ENCODE results near the gene LMAN2L. TPM values are rescaled to one million over a fixed set of nuclear protein-coding genes. Genes with fewer than 3 reads are reported as not detected.

LMAN2L gene
- total RNA-seq, 1 experiment from 2014 or later, result 13.2 TPM

- no peak for DNase-seq (ENCODE audit: extremely low read depth, low read depth)
Observed at GRCh38 chr2:96760986-96761832, 21.3 kb upstream of the LMAN2L start.

DNA sequence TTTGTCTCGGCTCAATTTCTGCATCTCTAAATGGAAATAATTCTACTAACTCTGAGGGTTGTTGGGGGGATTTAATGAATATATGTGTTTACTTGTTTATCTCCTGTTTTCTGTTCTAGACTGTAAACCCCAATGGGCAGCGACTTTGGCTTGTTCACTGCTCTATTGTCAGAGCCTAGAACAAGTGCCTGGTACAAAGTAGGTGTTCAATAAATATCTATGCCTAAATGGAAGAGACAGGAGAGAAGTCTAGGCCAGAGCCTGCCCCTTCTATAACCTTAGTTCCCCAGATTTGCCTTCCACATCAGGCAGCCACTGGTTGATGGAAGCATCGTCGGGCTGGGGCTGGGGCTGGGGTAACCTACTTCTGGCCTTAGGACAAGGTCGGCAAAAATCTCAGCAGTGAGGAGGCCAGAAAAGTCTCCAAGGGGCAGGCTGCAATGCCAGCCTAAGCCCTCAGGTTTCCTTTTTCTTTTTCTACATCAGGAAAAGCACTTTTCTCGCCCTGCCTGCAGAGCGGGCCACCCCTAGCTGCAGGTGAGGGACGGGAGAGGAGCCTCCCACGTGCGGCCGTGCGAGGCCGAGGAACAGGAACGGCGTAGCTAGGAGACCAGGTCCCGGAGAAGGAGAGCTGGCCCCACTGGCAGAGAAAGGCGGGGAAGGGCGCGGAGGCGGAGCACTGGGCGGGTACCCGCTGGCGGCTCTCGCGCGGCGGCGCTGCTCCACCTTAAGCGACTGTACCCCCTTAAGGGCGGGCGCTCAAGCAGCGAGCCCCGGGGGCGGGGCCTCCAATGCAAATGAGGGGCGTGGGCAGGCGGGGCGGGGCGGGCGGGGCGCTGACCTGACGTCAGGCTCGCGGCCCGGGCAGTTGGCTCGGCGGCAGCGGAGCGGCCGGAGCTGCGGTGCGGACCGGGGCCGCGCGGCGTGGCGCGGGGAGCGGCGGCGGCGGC lies 20.4 kb upstream of the LMAN2L start, which contains the start of gene CNNM4:
TSS of gene CNNM4 (plus strand) at position 867 of the 950 bp plus-strand sequence. CDS start 98 bp downstream, outside the sequence.
- DNase-seq (ENCODE audit: extremely low read depth, low read depth), result peak; percentile 93

DNA sequence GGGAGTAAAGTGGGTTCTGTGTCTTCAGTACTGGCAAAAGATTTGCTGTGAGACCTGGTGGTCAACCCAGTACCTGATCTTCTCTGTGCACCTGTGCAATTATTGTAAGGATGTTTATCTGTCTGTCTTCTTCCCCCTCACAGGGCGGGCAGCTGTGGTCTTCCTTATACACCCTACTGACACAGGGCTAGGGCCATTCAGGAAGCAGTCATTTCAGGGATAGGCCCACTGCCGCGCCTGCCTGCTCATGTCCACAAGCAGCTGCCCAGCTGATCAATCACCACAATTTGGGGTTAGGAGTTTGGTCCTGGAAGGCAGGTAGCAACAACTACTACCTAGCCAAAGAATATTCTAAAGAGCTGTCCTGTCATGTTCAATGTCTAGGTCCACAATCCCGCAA lies 19.7 kb upstream of the LMAN2L start:
- DNase-seq (ENCODE audit: extremely low read depth, low read depth), result no peak

GRCh38 chr2:96758987-96759386 lies 19.1 kb upstream of the LMAN2L start:
- no peak for DNase-seq (ENCODE audit: extremely low read depth, low read depth)

DNA sequence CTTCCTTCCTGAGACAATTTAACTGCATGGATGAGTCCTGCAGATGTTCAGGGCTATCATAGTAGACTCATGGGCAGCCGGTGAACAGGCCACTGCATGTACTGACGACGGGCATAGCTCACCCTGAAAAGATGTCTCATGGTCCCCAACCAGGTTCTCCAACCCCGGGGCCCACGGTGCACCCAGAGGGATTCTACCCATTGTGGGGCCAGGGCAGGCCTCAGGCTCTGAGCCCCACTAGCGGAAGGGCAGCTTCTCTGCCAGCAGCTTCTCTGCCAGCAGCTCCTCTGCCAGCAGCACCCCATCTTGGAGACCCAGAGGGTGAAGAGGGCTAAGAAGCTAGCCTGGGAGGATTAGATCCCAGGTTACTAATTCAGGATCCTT lies 17.6 kb upstream of the LMAN2L start:
- no peak for DNase-seq (ENCODE audit: extremely low read depth, low read depth)

DNA sequence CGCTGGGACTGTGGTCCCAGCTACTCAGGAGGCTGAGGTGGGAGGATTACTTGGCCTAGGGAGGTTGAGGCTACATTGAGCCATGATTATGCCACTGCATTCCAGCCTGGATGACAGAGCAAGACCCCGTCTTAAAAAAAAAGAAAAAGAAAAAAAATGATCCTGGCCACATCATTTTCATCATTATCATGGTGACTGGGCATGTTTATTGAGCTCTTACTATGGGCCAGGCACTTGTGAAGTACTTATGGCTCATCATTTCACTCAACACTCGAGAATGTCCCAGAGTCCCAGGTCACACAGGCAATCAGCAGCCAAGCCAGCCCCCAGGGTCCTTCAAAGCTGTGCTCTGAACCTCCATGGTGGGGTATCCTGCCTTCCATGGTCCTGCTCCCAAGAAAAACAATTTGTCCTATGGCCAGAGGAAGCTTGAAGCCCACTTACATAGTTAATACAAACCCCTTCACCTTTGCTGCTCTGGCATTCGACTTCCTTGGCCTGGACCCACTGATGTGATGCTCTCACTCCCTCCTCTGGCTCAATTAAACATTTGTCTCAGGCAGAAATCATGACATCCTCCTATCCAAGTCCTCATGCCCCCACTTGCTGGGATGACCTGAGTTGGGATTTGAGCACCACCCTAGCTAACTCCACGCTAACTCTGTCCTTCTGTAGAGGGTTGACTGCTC lies 17.1 kb upstream of the LMAN2L start:
- DNase-seq (ENCODE audit: extremely low read depth, low read depth), result no peak

GRCh38 chr2:96754317-96754716 lies 14.5 kb upstream of the LMAN2L start:
- no peak for DNase-seq (ENCODE audit: extremely low read depth, low read depth)

GRCh38 chr2:96753661-96754282 lies 13.9 kb upstream of the LMAN2L start:
- no peak for DNase-seq (ENCODE audit: extremely low read depth, low read depth)

DNA sequence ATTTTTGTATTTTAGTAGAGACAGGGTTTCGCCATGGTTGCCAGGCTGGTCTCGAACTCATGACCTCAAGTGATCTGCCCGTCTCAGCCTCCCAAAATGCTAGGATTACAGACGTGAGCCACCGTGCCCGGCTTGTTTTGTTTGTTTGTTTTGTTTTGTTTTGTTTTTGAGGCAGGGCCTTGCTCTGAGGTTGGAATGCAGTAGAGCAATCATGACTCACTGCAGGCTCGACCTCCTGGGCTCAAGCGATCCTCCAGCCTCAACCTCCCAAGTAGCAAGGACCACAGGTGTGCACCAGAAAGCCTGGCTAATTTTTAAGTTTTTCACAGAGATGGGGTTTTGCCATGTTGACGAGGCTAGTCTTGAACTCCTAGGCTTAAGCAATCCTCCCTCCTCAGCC lies 11.9 kb upstream of the LMAN2L start:
- DNase-seq (ENCODE audit: extremely low read depth, low read depth), result no peak

GRCh38 chr2:96747061-96747617 lies 7.3 kb upstream of the LMAN2L start:
- no peak for DNase-seq (ENCODE audit: extremely low read depth, low read depth)

- no peak for DNase-seq (ENCODE audit: extremely low read depth, low read depth)
Observed at GRCh38 chr2:96739076-96739632, 710 bp downstream of the LMAN2L start.

GRCh38 chr2:96737831-96738230 lies 2.0 kb downstream of the LMAN2L start:
- no peak for DNase-seq (ENCODE audit: extremely low read depth, low read depth)

DNA sequence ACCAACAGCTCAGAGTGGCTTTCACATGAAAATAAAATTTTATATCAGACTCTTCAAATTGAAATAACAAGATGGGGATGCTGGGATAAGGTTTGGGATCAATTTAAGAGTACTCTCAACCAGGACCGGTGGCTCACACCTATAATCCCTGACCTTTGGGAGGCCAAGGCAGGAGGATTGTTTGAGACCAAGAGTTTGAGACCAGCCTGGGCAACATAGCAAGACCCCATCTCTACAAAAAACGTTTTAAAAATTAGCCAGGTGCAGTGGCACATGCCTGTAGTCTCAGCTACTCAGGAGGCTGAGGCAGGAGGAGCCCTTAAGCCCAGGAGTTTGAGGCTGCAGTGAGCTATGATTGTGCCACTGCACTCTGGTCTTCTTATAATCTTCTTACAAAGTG lies 2.6 kb downstream of the LMAN2L start:
- no peak for DNase-seq (ENCODE audit: extremely low read depth, low read depth)

GRCh38 chr2:96734880-96735583 lies 4.8 kb downstream of the LMAN2L start:
- no peak for DNase-seq (ENCODE audit: extremely low read depth, low read depth)

GRCh38 chr2:96733931-96734330 lies 5.9 kb downstream of the LMAN2L start:
- DNase-seq (ENCODE audit: extremely low read depth, low read depth), result no peak

DNA sequence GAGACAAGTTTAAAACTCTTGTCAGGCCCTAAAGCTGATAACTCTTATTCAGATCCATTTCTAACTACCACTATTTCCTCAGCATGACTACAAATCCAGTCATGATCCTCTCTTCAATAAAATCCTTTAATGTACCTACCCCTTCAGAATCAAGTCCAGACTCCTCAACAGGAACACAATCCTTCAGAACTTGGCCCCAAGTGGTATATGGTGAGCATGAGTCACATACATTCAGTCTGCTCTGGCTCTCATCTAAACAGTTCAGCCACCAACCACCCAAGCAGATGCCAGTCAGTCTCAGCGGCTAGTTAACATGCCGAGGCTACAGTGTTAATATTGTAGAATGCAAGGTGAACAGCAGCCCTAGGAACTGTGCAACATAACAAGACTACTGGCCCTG lies 9.7 kb downstream of the LMAN2L start:
- DNase-seq (ENCODE audit: extremely low read depth, low read depth), result no peak

- no peak for DNase-seq (ENCODE audit: extremely low read depth, low read depth)
Observed at GRCh38 chr2:96729748-96730147, 10.1 kb downstream of the LMAN2L start.

DNA sequence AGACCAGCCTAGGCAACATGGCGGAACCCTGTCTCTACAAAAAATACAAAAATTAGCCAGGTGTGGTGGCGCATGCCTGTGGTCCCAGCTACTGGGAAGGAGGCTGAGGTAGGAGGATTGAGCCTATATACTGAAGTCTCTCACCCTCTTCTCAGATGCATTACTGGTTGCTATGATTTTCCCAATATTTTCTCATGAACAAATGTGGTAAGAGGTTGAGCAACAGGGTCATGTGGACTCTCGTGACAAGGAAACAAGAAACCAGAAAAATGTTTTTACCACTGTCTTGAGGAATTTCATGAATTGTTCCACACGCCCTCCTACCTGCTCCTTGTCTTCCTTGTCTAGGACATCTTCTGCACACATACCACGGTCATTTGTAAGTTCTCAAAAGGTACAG lies 12.4 kb downstream of the LMAN2L start:
- DNase-seq (ENCODE audit: extremely low read depth, low read depth), result no peak

DNA sequence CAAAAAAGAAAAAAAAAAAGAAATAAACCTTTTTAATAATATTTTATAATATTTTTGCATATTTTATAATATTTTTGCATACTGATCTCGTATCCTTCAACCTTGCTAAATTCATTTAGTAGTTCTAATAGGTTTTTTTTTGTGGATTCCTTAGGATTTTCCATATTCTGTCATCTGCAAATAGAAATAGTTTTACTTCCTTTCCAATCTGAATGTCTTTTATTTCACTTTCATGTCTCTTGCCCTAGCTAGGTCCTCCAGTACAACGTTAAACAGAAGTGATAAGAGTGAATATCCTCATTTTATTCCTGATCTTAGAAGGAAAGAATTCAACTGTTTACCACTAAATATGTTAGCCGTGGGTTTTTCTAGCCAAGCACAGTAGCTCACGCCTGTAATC lies 13.7 kb downstream of the LMAN2L start:
- no peak for DNase-seq (ENCODE audit: extremely low read depth, low read depth)

Measured in NCI-H460 (cell line).